Colon (tissue), 2 donors: ENCODE data around the gene SALL2.
A peak's percentile ranks its signal among the peaks of the same experiment; 100 is the strongest.

Experiments used
- FAIRE-seq: peaks from 2 replicates; lab custom pipeline; 2012; peaks lifted over from hg19 to GRCh38; lab: Jason Lieb, UNC
- donor health status: control.
- donor health status: control.

The SALL2 gene

GRCh38 chr14:21476925-21477681, 49.0 kb downstream of the SALL2 start, which contains the start of the genes RAB2B and TOX4:
Gene RAB2B (minus strand): TSS chr14:21476959. CDS start chr14:21476872, 87 bp downstream.
Gene TOX4 (plus strand): TSS chr14:21477195. CDS start chr14:21477279, 84 bp downstream.
- no peak for FAIRE-seq

DNA sequence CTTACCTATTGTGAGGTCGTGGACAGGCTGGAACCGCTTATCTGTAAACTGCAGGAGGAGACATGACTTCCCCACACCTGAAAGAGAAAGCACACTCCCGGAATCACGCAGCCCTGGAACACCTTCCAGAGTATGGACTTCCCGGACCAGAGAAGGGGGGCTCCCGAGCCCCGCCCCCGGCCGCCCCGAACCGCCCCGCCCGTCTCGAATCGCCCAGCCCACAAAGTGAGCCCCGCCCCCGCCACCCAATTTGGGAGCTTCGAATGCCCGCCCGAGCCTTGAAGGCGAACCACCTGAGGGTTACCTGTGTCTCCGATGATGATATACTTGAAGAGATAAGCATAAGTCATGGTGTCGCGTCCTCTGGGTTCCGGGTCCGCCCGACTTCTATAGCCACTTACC, 49.6 kb downstream of the SALL2 start:
- no peak for FAIRE-seq

DNA sequence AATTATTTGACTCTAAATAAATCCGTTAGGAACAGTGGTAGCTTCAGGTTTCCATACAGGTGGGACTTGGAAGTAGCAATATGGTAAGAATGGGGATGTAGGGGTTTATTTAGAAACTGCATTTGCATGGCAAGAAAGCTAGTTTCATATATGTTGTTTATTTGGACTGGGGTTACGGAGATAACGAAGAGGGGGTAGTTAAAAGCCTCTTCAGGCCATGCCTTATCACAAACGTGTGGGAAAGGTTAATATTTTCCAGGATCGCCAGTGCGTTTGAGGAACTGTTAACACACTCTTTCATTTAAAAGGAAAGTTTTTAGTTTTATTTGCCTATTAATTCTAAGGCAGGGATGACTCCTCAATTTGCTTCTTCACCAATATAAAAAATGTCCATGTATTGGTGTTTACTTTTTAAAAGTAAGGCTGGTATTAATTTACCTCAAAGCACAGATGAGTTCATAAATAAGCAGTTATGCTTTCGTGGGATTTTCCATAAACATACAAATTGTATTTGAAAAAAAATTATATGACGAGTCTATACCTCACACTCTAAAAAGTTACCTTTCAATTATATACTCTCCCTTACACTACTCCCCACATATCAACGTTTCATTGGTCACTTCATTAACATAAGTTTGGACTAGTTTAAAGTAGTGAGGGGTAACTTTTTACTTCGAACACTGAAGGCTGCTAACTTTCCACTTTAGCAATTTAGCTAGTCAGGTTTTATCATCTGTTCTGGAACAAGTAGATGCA, 50.2 kb downstream of the SALL2 start:
- FAIRE-seq = peak; percentile 43
